Right renal cortex interstitium (tissue), 3 donors: Measurements from ENCODE around the gene RALGPS1. TPM values are rescaled to one million over a fixed set of nuclear protein-coding genes. Genes with fewer than 3 reads are reported as not detected.

Experiments used
- DNase-seq, 3 donors: peaks; one replicate each; pipeline ENCODE4 v3.0.0-alpha.2; 2013; ENCODE audit warnings: low read depth in 3 of 3, low spot score in 2 of 3
- polyA plus RNA-seq, 3 donors: library from polyadenylated mRNA; unstranded; fragments of 120-200 nt; gene quantifications; one replicate each; pipeline ENCODE4 v1.2.1, GENCODE V29; 2013; ENCODE audit not compliant: insufficient read length in 3 of 3

The RALGPS1 gene
- polyA plus RNA-seq, 3 donors = 20.2 to 21.0 (median 20.6) TPM

GRCh38 chr9:127229691-127230417 is 315.3 kb downstream of the RALGPS1 start:
- DNase-seq = no peak

- DNase-seq = no peak
Observed at GRCh38 chr9:127231666-127232065, 317.1 kb downstream of the RALGPS1 start.

GRCh38 chr9:127232833-127233549 is 318.4 kb downstream of the RALGPS1 start:
- DNase-seq = no peak

GRCh38 chr9:127233550-127233949 is 319.0 kb downstream of the RALGPS1 start:
- DNase-seq = no peak

- DNase-seq = no peak
Observed at GRCh38 chr9:127233989-127234388, 319.4 kb downstream of the RALGPS1 start.

- DNase-seq = no peak
Observed at GRCh38 chr9:127237801-127238200, 323.2 kb downstream of the RALGPS1 start.

DNA sequence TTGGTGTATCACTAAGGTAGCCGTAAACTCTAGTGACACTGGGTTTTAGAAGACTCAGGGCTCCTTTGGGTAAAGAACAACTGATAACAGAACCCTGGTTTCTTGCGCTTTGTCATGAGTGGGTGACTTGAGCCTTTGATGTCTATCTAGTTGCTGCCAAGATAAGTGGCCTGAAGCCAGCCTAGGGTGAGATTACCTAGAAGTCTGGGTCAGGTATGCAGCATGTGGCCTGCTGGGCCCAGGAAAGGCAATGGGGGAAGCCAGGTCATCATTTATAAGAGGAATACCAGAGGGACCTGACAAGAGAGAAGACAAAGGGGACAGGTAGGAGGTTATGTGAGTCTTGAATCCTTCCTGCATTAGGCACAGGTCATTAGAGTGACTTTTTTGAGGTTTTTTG is 326.8 kb downstream of the RALGPS1 start:
- no peak for DNase-seq

DNA sequence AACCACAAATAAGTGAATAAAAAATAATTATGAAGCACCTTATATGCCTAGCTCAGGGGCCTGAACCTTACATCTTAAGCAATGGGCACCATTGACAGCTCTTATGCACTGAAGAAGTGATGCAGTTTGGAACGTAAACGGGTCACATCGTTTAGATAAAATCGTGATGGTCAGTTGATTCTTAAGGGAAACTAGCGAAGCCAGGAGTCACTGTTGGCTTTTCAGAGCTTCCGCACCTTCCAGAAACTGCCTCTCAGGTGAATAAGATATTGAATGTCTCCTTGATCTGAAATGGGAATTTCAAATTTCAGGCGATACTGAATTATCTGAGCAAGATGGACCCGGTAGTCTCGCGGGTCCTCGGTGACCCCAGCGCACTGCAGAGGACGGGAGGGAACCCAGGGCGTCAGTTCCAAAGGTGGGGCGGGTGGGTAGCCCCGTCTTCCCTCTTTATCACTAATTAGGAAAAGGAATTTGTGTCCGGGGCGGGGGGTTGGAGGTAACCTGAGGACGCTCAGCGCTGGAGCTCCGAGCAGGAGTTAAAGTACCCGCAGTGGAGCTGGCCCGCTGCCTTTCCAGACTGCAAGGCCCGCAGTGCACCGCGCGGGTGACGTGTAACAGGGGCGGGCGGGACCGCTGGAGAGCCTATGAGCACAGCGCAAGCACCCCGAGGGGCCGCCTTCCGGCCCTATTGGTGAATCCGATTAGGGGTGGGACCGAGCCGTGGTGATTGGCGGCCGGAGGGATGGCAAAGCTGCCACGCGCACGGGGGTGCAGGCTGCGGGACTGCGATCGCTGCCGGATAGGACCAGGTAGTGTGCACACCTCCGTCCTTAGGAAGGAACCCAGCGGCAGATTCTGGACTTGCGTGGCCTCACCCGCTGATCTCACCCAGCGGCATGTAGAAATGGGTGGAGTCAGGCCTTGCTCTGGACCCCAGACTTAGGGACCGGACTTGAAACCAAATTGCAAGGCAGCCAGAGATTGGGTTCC is 330.3 kb downstream of the RALGPS1 start:
- DNase-seq = peak; percentile 74 to 93 (median 86)

GRCh38 chr9:127245637-127246164 is 331.1 kb downstream of the RALGPS1 start:
- no peak for DNase-seq

DNA sequence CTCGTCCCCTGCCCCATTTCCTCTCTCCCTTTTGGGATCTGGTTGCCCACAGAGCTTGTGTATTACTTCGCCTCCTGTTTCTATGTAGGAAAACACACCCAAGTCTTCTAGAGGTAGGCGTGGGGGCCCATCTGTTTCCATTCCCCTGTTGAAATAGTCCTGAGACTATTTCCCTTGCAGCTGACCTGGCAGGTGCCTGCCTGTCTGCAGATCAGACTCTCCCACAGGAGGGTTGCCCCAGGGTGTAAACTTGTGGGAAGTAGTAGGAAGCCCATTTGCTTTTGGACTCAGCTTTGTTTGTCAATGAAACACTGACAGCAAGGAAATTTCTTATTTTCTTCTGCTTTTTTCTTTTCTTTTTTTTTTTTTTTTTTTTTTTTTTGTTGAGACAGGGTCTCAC is 333.7 kb downstream of the RALGPS1 start:
- DNase-seq = no peak

DNA sequence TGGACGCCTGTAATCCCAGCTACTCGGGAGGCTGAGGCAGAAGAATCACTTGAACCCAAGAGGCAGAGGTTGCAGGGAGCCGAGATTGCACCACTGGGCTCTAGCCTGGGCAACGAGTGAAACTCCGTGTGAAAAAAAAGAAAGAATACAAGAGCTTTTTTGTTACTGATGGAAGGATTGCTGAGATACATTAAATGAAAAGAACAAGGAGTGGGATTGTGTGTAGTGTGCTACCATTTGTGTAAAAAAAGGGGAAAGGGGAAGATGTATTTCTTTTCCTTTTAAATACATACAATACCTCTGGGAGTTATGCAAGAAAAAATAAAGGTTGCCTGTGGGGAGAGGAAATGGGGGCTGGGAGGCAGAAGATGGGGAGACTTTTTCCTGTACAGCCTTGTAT is 335.3 kb downstream of the RALGPS1 start:
- DNase-seq = no peak

DNA sequence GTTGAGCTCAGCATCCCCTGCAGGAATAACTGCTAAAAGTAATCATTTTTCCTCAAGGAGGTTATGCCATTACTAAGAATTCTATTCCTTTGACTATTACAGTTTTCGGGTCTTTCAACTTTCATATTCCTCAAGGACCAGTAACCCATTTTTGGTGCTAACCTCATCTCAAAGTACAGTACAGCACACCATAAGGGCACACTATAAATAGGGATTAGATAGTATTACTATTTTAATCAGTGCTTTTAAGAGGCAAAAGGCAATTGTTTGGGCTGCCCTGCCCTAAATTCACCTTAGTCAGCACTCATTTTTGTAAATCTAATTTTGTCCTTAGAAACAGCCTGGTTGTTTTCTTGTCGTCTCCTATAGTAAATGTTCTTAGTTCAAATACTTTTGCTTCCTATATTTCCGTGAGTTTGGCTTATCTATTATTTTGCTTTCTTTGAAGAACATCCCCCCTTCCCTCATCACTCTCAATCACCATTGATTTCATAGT is 336.4 kb downstream of the RALGPS1 start:
- DNase-seq = no peak

DNA sequence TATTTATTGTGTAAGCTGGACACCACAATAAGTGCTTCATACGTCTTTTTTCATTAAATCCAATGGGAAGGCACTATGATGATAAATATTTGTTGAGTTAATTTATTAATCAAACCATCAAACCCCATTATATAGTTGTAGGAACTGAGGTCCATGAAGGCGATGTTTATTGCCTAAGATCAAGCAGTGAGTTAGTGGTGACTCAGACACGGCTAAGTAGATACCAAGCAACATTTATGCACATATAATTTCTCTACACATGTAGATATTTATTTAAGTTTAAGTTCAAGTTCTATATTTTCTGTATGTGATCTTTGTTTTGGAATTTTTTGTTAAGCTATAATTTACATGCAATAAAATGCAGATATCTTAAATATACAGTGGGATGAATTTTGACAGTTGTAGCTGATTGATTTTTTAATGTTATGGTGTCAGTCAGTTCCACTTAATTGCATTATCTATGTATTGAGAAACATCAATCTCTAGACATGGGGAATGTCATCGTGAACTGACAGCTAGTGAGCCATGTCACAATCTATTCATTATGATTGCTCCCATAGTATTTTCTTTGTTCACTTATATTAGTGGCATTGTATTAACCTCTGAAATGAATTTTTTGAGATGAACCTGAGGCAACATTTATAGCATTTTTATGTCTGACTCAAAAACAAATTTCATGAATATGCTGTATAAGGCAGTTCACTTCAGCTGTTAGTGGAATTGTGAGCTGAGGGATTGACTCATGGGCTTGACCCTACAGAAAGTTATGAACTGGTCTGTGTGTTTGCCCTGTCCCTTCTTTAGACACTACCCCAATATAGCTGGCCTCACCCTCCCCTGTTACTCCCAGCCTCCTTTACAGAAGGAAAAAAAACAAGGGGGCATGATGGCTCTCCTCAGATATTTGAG is 338.1 kb downstream of the RALGPS1 start:
- DNase-seq = no peak

DNA sequence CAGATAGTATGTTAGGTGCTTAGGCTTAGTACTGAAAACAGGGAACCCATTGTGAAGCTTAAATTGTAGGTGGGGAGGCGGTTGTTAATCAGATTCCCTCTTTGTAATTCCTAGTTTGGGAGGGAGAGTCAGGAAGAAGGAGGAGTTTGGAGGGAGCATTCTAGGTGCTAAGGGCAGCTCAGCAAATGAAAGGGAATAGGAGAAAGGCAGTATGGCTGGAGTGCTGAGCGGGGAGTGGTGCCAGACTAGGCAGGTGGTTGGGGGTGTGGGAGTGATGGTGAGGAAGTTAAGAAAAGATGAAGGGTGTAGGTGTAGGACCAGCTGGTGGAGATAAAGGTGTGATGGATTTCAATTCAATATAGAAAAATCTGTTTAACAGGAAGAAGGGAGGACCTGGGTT is 338.9 kb downstream of the RALGPS1 start:
- no peak for DNase-seq

- DNase-seq = no peak
Observed at GRCh38 chr9:127255692-127256091, 341.1 kb downstream of the RALGPS1 start.

- no peak for DNase-seq
Observed at GRCh38 chr9:127256324-127256723, 341.7 kb downstream of the RALGPS1 start.

DNA sequence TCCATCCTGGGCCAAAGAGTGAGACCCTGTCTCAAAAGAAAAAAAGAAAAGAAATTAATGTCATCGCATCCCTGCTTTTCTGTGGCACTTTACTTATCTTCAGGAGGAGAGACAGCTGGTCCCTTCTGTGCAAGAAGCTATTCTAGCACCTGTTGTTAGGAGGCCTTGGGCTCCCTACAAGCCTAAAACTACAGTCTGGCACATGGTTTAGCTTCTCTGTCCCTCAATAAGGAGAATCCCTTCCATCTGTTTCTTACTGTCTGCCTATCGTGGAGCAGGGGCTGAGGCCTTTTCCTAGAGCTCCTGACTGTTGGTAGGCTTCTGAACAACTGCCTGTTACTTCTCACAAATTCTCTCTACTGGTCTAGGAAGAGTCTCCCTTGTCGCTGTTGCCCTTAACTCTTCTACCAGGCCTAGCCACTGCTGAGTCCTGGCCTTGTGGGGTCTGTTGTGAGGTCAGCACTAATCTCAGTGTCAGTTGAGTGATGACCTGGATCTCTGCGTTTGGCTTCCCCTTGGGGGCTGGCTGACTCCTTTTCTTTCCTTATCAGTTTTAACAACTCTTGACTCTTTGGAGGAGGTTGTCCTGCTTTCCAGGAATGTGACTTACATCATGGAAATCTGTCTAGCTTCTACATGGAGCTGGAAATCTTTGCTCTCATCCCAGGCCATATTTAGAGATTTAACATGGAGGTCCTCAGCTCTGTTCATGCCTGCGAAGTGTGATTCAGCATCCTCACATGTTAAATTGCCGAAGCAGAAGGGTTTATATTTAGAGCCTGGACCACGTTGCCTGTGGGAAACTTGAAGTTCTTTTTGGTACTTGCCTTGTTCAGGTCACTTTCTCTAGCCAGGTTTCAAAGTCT is 344.3 kb downstream of the RALGPS1 start:
- no peak for DNase-seq

DNA sequence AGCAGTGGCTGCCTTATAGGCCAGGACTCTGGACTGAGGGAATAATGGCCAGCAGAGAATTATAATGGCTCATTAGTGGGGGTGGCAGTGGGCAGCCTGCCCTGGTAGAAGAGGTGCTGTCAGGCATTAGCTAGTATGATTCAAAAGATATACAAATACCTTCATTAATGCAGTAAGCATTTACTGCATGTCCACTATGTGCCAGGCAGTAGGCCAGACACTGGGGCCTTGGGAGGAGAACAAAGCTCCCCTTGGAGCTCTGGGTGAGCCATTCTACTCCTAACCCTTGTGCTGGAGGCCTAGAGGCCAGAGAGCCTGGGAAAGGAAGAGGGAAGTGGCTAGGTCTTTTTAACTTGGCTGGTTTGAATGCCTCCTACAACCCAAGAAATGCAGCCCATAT is 348.0 kb downstream of the RALGPS1 start:
- no peak for DNase-seq

GRCh38 chr9:127263237-127263636 is 348.7 kb downstream of the RALGPS1 start:
- no peak for DNase-seq
